Measurements from ENCODE around the gene GBX2. TPM values are rescaled to one million over a fixed set of nuclear protein-coding genes. Genes with fewer than 3 reads are reported as not detected.

The GBX2 gene
- total and polyA plus RNA-seq, 10 of the 15 experiments (the other 5 are each of a cell fraction or from before 2014, with no cell fraction given), result not detected

DNA sequence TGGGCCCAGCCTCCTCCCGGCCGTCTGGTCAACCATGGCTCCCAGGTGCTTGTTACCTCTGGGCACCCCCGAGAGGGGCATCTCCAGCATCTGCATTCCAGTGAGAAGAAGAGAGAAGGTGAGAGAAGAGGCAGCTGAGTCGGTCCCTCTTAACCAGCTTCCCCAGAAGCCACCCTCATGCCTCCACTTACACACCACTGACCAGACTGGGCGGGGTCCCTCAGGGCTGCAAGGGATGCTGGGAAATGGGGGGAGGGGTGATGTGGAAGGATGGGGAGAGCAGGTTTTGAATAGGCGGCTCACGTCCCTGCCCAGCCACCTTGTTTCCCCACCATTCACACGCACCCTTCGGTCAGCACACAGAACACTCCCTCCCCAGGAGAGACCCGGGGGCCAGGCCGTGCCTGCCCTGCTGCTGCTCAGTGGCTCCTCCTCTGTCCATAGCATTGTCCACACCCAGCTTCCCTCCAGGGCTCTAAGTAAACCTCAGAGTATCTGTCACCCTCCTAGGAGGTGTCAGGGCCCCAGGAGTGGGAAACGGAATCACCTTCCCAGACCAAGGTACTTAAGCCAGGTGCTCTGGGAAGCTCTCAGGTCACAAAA is 34.7 kb downstream of the GBX2 start (continued):
- TF ChIP-seq, protein P1, sequence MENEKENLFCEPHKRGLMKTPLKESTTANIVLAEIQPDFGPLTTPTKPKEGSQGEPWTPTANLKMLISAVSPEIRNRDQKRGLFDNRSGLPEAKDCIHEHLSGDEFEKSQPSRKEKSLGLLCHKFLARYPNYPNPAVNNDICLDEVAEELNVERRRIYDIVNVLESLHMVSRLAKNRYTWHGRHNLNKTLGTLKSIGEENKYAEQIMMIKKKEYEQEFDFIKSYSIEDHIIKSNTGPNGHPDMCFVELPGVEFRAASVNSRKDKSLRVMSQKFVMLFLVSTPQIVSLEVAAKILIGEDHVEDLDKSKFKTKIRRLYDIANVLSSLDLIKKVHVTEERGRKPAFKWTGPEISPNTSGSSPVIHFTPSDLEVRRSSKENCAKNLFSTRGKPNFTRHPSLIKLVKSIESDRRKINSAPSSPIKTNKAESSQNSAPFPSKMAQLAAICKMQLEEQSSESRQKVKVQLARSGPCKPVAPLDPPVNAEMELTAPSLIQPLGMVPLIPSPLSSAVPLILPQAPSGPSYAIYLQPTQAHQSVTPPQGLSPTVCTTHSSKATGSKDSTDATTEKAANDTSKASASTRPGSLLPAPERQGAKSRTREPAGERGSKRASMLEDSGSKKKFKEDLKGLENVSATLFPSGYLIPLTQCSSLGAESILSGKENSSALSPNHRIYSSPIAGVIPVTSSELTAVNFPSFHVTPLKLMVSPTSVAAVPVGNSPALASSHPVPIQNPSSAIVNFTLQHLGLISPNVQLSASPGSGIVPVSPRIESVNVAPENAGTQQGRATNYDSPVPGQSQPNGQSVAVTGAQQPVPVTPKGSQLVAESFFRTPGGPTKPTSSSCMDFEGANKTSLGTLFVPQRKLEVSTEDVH (IDR thresholded peaks at IDR 0.05; ENCODE audit: low read depth, partially characterized antibody), result no peak
- TF ChIP-seq, protein P2, sequence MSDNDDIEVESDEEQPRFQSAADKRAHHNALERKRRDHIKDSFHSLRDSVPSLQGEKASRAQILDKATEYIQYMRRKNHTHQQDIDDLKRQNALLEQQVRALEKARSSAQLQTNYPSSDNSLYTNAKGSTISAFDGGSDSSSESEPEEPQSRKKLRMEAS (IDR thresholded peaks at IDR 0.05; ENCODE audit: low read depth, low read length), result no peak
- no peak for TF ChIP-seq ZNF384 (IDR thresholded peaks at IDR 0.05; ENCODE audit: borderline replicate concordance, low read depth, low read length)

DNA sequence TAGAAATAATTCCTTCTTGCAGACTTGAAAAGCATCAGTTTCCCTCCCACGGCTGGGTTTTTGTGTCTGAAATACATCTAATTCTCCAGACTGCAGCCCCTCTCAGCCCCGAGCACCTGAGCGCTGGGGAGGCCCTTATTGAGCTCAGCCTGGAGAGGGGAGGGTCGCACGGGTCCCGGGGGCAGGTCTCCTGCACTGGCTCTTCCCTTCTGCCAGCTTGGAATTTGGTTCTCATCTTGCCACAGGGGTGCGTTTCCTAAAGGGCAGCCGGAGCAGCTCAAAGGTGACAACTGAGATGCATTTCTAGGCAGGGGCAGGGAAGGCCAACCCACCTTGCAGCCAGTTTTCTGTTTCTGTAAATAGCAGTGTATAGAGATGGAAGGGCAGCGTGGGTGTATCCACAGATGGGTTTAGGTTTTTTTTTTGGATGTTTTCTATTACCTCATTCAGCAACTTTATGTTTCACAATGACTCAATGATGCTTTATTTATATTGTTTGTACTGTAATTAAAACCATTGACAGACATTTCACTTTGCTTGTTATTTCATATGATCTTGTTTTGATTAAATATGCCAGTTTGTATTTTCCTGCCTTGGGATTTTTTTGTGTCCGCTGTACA is 37.0 kb downstream of the GBX2 start:
- DNase-seq (ENCODE audit: low read depth, low spot score) (no peak), FAIRE-seq (no peak), ATAC-seq (0 out of 3 replicates have a peak, but pooled peaks have one; percentile 25)
- Histone ChIP-seq H2AFZ (ENCODE audit: control insufficient read depth, low read depth, low read length) (no peak overlapping the region), H3K27ac (ENCODE audit: control insufficient read depth, insufficient read depth) (no peak overlapping the region), H3K9me3 (replicated peaks; ENCODE audit: control insufficient read depth, insufficient read depth, low read length) (no peaks in the 10 kb centered on the region), H3K36me3 (ENCODE audit: control insufficient read depth in 2 of 2, insufficient read depth in 2 of 2, low read length in 1 of 2) (no peaks in the 10 kb centered on the region), H4K20me1 (ENCODE audit: control insufficient read depth, insufficient read depth) (no peaks in the 10 kb centered on the region), H3K4me1 (ENCODE audit: control insufficient read depth, insufficient read depth, low read length) (no peaks in the 10 kb centered on the region; the same call in 1 of the 2 replicates), H3K4me2 (ENCODE audit: control insufficient read depth, insufficient read depth) (no peak overlapping the region), H3K4me3 (no peak overlapping the region), H3K79me2 (ENCODE audit: control insufficient read depth, insufficient read depth, low read length) (no peaks in the 10 kb centered on the region), H3K9ac (ENCODE audit: control insufficient read depth, insufficient read depth, low read length) (no peak overlapping the region), H3K27me3 (replicated peaks in 1 of 2; ENCODE audit: control insufficient read depth in 2 of 2, insufficient read depth in 2 of 2, low read length in 1 of 2) (no peaks in the 10 kb centered on the region; a peak in 1 of 4 replicates)
- no TSS peak for BruUV-seq (replicated peaks)
- ChIA-PET RAD21 (ENCODE audit: unreplicated experiment) (no interaction called here), POLR2A (no interaction called here), CTCF (no interaction called here), SMC1A (ENCODE audit: uncharacterized antibody, unreplicated experiment) (no interaction called here)
- in situ Hi-C loops (cut with MboI) (no loop called here), intact Hi-C loops (cut with micrococcal nuclease; ENCODE audit: unreplicated experiment) (no loop called here)
- 20% methylated on average over 10 of the region's 10 CpGs for WGBS (ENCODE audit: insufficient coverage, insufficient replicate concordance, low lambda C conversion rate, missing lambda C conversion rate)
- no peak for TF ChIP-seq SMAD5 (IDR thresholded peaks at IDR 0.05; ENCODE audit: low read depth)
- TF ChIP-seq DPF2 (IDR thresholded peaks at IDR 0.05), result no peak
- TF ChIP-seq, protein P3, sequence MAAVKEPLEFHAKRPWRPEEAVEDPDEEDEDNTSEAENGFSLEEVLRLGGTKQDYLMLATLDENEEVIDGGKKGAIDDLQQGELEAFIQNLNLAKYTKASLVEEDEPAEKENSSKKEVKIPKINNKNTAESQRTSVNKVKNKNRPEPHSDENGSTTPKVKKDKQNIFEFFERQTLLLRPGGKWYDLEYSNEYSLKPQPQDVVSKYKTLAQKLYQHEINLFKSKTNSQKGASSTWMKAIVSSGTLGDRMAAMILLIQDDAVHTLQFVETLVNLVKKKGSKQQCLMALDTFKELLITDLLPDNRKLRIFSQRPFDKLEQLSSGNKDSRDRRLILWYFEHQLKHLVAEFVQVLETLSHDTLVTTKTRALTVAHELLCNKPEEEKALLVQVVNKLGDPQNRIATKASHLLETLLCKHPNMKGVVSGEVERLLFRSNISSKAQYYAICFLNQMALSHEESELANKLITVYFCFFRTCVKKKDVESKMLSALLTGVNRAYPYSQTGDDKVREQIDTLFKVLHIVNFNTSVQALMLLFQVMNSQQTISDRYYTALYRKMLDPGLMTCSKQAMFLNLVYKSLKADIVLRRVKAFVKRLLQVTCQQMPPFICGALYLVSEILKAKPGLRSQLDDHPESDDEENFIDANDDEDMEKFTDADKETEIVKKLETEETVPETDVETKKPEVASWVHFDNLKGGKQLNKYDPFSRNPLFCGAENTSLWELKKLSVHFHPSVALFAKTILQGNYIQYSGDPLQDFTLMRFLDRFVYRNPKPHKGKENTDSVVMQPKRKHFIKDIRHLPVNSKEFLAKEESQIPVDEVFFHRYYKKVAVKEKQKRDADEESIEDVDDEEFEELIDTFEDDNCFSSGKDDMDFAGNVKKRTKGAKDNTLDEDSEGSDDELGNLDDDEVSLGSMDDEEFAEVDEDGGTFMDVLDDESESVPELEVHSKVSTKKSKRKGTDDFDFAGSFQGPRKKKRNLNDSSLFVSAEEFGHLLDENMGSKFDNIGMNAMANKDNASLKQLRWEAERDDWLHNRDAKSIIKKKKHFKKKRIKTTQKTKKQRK (IDR thresholded peaks at IDR 0.05; ENCODE audit: low read depth, low read length), result no peak
- TF ChIP-seq JUNB (IDR thresholded peaks at IDR 0.05), result peak; percentile 77
- TF ChIP-seq JUND (IDR thresholded peaks at IDR 0.05; ENCODE audit: low read depth, low read length), result no peak
- TF ChIP-seq, protein P4, sequence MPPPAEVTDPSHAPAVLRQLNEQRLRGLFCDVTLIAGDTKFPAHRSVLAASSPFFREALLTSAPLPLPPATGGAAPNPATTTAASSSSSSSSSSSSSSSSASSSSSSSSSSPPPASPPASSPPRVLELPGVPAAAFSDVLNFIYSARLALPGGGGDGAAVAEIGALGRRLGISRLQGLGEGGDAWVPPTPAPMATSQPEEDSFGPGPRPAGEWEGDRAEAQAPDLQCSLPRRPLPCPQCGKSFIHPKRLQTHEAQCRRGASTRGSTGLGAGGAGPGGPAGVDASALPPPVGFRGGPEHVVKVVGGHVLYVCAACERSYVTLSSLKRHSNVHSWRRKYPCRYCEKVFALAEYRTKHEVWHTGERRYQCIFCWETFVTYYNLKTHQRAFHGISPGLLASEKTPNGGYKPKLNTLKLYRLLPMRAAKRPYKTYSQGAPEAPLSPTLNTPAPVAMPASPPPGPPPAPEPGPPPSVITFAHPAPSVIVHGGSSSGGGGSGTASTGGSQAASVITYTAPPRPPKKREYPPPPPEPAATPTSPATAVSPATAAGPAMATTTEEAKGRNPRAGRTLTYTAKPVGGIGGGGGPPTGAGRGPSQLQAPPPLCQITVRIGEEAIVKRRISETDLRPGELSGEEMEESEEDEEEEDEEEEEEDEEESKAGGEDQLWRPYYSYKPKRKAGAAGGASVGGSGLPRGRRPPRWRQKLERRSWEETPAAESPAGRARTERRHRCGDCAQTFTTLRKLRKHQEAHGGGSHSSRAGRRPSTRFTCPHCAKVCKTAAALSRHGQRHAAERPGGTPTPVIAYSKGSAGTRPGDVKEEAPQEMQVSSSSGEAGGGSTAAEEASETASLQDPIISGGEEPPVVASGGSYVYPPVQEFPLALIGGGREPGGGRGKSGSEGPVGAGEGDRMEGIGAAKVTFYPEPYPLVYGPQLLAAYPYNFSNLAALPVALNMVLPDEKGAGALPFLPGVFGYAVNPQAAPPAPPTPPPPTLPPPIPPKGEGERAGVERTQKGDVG (CRISPR knock-in tag; IDR thresholded peaks at IDR 0.05), result no peak
- TF ChIP-seq PML (IDR thresholded peaks at IDR 0.05; ENCODE audit: low read length), result no peak

Measured in GM12878 (cell line).